GM12873 (cell line): ENCODE results near the gene THRB.

ENCODE experiments used
- CTCF ChIP-seq: IDR thresholded peaks from 2 replicates; pipeline ENCODE4 v1.5.1; 2012; ENCODE audit warnings: low read depth, mild to moderate bottlenecking, moderate library complexity, low read length, control low read depth; ENCODE audit not compliant: insufficient read depth; ENCODE audit errors: missing control alignments

The THRB gene

DNA sequence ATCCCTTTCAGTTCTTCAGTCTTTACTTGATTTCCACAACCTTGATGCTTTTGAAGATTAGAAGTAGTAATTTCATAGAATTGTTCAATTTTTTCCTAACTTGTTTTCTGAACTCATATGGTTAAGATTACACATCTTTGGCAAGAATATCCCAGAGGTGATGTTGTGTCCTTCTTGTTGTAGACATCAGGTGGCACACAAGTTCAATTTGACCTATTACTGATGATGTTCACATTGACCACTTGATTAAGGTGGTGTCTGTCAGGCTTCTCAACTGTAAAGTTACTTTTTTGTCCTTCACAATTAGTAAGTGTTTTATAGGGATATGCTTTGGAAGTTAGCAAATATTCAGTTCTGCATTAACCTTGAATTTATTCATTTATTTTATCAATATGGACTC lies 34.6 kb upstream of the THRB start:
- no peak for TF ChIP-seq CTCF

- no peak for TF ChIP-seq CTCF
Observed at GRCh38 chr3:24526640-24527212, 32.1 kb upstream of the THRB start.

DNA sequence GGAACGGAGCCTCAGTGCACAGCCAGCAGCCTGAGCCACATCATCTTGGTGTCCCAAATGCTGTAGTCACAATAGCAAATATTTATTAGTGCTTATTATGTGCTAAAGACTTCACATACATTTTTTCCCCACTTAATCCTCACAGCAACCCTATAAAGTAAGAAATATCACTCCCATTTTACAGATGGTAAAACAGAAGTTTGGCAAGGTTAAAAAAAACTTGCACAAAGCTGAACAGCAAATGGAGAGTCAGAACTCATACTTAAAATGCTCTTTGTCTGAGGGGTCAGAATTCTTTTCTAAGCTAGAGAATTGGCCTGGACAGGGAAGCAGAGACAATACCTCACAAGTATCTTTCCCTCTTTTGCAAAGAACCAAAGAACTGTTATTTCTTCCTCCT lies 30.9 kb upstream of the THRB start:
- TF ChIP-seq CTCF, result no peak

- no peak for TF ChIP-seq CTCF
Observed at GRCh38 chr3:24525022-24525421, 30.4 kb upstream of the THRB start.

DNA sequence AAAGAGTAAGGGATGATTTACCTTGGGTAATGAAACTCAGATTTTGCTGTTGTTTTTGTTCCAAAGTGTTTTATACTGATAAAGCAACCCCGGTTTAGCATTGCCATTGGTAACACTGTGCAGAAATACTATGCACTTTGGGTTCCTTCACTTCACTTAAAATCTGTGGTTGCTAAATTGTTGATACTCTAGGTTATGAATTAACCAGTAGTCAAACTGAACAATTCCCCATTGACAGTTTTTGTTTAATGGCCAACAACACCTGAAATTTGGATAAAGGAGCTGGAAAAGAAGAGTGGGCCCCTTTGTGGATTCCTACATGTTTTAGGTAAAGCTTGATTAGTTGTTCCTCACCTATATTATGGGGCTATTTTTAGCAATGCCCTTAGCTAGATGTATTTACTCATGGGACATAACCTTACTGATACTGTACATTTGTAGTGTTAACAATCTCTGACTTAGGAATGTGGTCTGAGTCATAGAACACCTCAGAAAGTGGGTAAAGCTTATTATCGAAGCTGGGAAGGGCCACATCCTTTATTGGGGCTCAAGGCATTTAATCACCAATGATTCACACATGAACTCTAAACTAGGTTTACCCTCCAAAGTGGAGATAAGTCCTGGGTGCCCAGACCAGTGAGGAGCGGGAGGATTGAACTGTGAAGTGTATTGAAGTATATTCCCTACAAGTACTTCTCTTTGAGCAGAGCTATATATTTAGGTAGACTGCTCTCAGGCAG lies 29.5 kb upstream of the THRB start:
- no peak for TF ChIP-seq CTCF

DNA sequence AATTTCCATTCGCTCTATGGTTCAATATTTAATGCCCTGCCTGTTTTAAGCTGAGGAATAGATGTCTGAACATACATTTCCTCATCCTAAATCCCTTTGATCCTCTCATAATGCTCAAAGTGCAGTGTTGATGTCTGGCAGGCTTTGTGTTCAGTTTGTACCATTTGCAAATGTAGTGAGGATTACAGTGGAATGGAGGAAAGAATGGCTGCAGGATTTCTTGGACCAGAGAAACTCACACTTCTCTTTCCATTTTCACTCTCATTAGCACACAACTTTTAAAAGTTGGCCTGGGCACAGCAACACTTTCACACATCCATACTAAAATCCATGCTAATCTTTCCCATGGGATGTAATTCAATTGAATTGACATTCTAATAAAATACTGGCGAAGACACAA lies 28.6 kb upstream of the THRB start:
- no peak for TF ChIP-seq CTCF

- no peak for TF ChIP-seq CTCF
Observed at GRCh38 chr3:24522146-24522579, 27.5 kb upstream of the THRB start.
